K562 (cell line): ENCODE data around the gene FANCI. TPM values are rescaled to one million over a fixed set of nuclear protein-coding genes. Genes with fewer than 3 reads are reported as not detected.
A peak's percentile ranks its signal among the peaks of the same experiment; 100 is the strongest.

Experiments
- BCOR ChIP-seq: fragments of 450-650 bp; IDR thresholded peaks from 2 replicates; pipeline ENCODE4 v1.6.1; 2016
- CC2D1A ChIP-seq: fragments of 450-650 bp; IDR thresholded peaks from 2 replicates; pipeline ENCODE4 v1.6.1; 2017; ENCODE audit warnings: mild to moderate bottlenecking
- E2F6 ChIP-seq, 2 experiments: IDR thresholded peaks; 2 replicates each; pipeline ENCODE4 v1.6.1; 2011; ENCODE audit warnings: borderline replicate concordance in 1 of 2, control low read depth in 1 of 2, low read depth in 1 of 2, low read length in 1 of 2, mild to moderate bottlenecking in 1 of 2, mixed read lengths in 1 of 2, moderate library complexity in 1 of 2; ENCODE audit not compliant: insufficient read depth in 1 of 2, insufficient read length in 1 of 2, poor library complexity in 1 of 2, severe bottlenecking in 1 of 2; ENCODE audit errors: extremely low read depth in 1 of 2
- HCFC1 ChIP-seq: IDR thresholded peaks from 2 replicates; pipeline ENCODE4 v1.6.1; 2012; ENCODE audit warnings: low read depth, low read length, improper control_type of control experiment
- HINFP ChIP-seq: fragments of 450-650 bp; conservative IDR thresholded peaks from 2 replicates; pipeline ENCODE4 v1.6.1; 2016; ENCODE audit warnings: missing genetic modification characterization, low read depth, mild to moderate bottlenecking, control low read depth, missing compliant biosample characterization
- MAZ ChIP-seq, 2 experiments: fragments of 450-650 bp in 1 of 2; sonication (generic) in 1 of 2; formaldehyde crosslinking; IDR thresholded peaks in 1 of 2; conservative IDR thresholded peaks in 1 of 2; 2 replicates each; pipeline versions ENCODE4 v1.4.0 to v1.5.0; 2020; ENCODE audit warnings: mild to moderate bottlenecking in 1 of 2, missing genetic modification reagents in 1 of 2
- MTA1 ChIP-seq: fragments of 450-650 bp; IDR thresholded peaks from 2 replicates; pipeline ENCODE4 v1.6.1; 2017; ENCODE audit warnings: borderline replicate concordance
- NFIC ChIP-seq: fragments of 450-650 bp; IDR thresholded peaks from 2 replicates; pipeline ENCODE4 v1.6.1; 2017; ENCODE audit warnings: mild to moderate bottlenecking, inconsistent platforms
- PCBP1 ChIP-seq: fragments of 200-400 bp; formaldehyde crosslinking; IDR thresholded peaks from 2 replicates; pipeline ENCODE4 v1.6.1; 2018; ENCODE audit warnings: mild to moderate bottlenecking, low read depth, low read length; ENCODE audit not compliant: poor library complexity, severe bottlenecking
- PKNOX1 ChIP-seq: fragments of 450-650 bp; IDR thresholded peaks from 2 replicates; pipeline ENCODE4 v1.6.1; 2016
- SMC3 ChIP-seq: conservative IDR thresholded peaks from 2 replicates; pipeline ENCODE4 v1.6.1; 2011; ENCODE audit warnings: low read depth, low read length, improper control_type of control experiment; ENCODE audit not compliant: insufficient read depth
- STAG1 ChIP-seq: sonication (generic); formaldehyde crosslinking; IDR thresholded peaks from 2 replicates; pipeline ENCODE4 v1.5.0; 2020; ENCODE audit warnings: missing genetic modification reagents, borderline replicate concordance
- XRCC5 ChIP-seq: fragments of 200-400 bp; formaldehyde crosslinking; IDR thresholded peaks from 2 replicates; pipeline ENCODE4 v1.6.1; 2017; ENCODE audit warnings: low read depth, mild to moderate bottlenecking, low read length
- YY1 ChIP-seq, 3 experiments: IDR thresholded peaks; 2 replicates each; pipeline ENCODE4 v1.6.1; 2011; ENCODE audit warnings: low read length in 2 of 3, mild to moderate bottlenecking in 2 of 3, moderate library complexity in 2 of 3, borderline replicate concordance in 1 of 3, control low read depth in 1 of 3, low read depth in 1 of 3; ENCODE audit not compliant: insufficient read depth in 3 of 3, insufficient replicate concordance in 2 of 3, control insufficient read depth in 1 of 3, insufficient read length in 1 of 3; ENCODE audit errors: extremely low read depth in 1 of 3
- ZNF121 ChIP-seq: sonication (generic); formaldehyde crosslinking; conservative IDR thresholded peaks from 2 replicates; pipeline ENCODE4 v1.8.0; 2022; ENCODE audit warnings: missing genetic modification reagents
- ZNF274 ChIP-seq: IDR thresholded peaks from 2 replicates; pipeline ENCODE4 v1.6.1; 2011; ENCODE audit warnings: low read depth, mild to moderate bottlenecking, low read length, moderate library complexity, borderline replicate concordance
- ZNF324 ChIP-seq: fragments of 250-450 bp; sonication (Bioruptor Pico); IDR thresholded peaks from 2 replicates; pipeline ENCODE4 v1.4.0; 2020; ENCODE audit warnings: mild to moderate bottlenecking
- ZNF431 ChIP-seq: sonication (generic); formaldehyde crosslinking; IDR thresholded peaks from 2 replicates; pipeline ENCODE4 v1.8.0; 2022; ENCODE audit warnings: mild to moderate bottlenecking, missing genetic modification reagents
- polyA plus RNA-seq, 8 experiments: library from polyadenylated mRNA; depleted of rRNA in 4 of 8; stranded (reverse) in 5 of 8; unstranded in 3 of 8; fragments of >200 nt; fragmentation: Nextera tagmentation in 2 of 8; fragmentation: Illumina TruSeq in 1 of 8; extraction: Ambion mirVana in 2 of 8; extraction: Trizol in 1 of 8; gene quantifications; 2 replicates each; pipeline versions ENCODE4 v1.2.1 to v1.2.3, GENCODE V29; 2011 to 2014; ENCODE audit warnings: inconsistent platforms in 1 of 8, missing spikeins in 1 of 8
- total RNA-seq, 7 experiments: library from RNA; depleted of rRNA in 6 of 7; stranded (reverse); fragments of >200 nt in 6 of 7; fragmentation: Illumina TruSeq in 2 of 7; extraction: Trizol in 2 of 7; gene quantifications; 2 replicates each; pipeline versions ENCODE4 v1.2.1 to v1.2.3, GENCODE V29; 2011 to 2021; ENCODE audit warnings: low replicate concordance in 1 of 7
- TF ChIP-seq, protein P1 (sequence below): sonication (generic); formaldehyde crosslinking; IDR thresholded peaks from 2 replicates; pipeline ENCODE4 v1.8.1; 2022; ENCODE audit warnings: missing genetic modification reagents
- TF ChIP-seq, protein P2 (sequence below): fragments of 200-800 bp; sonication (Bioruptor generic); IDR thresholded peaks from 2 replicates; pipeline ENCODE4 v1.6.1; 2017; ENCODE audit warnings: missing genetic modification characterization, missing compliant biosample characterization

Gene FANCI
- total and polyA plus RNA-seq, 9 of the 15 experiments (the other 6 are each of a cell fraction or from before 2014, with no cell fraction given), result 72.1 to 165 (median 131) TPM

- TF ChIP-seq HINFP (tag), result no peak
- no peak for TF ChIP-seq ZNF324 (CRISPR knock-in tag)
- peak; percentile 73 to 84; a peak in 3 of 4 replicates for TF ChIP-seq MAZ (CRISPR knock-in tag; conservative IDR thresholded peaks at IDR 0.05 in 1 of 2, IDR thresholded peaks at IDR 0.05 in 1 of 2)
- TF ChIP-seq, protein P1, sequence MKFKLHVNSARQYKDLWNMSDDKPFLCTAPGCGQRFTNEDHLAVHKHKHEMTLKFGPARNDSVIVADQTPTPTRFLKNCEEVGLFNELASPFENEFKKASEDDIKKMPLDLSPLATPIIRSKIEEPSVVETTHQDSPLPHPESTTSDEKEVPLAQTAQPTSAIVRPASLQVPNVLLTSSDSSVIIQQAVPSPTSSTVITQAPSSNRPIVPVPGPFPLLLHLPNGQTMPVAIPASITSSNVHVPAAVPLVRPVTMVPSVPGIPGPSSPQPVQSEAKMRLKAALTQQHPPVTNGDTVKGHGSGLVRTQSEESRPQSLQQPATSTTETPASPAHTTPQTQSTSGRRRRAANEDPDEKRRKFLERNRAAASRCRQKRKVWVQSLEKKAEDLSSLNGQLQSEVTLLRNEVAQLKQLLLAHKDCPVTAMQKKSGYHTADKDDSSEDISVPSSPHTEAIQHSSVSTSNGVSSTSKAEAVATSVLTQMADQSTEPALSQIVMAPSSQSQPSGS, result no peak
- peak; percentile 78 for TF ChIP-seq SMC3
- TF ChIP-seq YY1 (IDR thresholded peaks at IDR 0.05; ENCODE audit: borderline replicate concordance in 1 of 3, control insufficient read depth in 1 of 3, extremely low read depth in 1 of 3, insufficient read depth in 3 of 3, insufficient read length in 1 of 3, insufficient replicate concordance in 2 of 3, low read depth in 1 of 3, low read length in 2 of 3), result peak in 1 of 3 experiments; percentile 20
- TF ChIP-seq ZNF274, result no peak
- no peak for TF ChIP-seq NFIC
- TF ChIP-seq, protein P2, sequence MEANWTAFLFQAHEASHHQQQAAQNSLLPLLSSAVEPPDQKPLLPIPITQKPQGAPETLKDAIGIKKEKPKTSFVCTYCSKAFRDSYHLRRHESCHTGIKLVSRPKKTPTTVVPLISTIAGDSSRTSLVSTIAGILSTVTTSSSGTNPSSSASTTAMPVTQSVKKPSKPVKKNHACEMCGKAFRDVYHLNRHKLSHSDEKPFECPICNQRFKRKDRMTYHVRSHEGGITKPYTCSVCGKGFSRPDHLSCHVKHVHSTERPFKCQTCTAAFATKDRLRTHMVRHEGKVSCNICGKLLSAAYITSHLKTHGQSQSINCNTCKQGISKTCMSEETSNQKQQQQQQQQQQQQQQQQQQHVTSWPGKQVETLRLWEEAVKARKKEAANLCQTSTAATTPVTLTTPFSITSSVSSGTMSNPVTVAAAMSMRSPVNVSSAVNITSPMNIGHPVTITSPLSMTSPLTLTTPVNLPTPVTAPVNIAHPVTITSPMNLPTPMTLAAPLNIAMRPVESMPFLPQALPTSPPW (CRISPR knock-in tag), result peak; percentile 21; the same call in 1 of the 2 replicates
- peak; percentile 69 to 88 for TF ChIP-seq E2F6 (IDR thresholded peaks at IDR 0.05; ENCODE audit: borderline replicate concordance in 1 of 2, extremely low read depth in 1 of 2, insufficient read depth in 1 of 2, insufficient read length in 1 of 2, low read depth in 1 of 2, low read length in 1 of 2, poor library complexity in 1 of 2, severe bottlenecking in 1 of 2)
- TF ChIP-seq ZNF121 (CRISPR knock-in tag), result no peak
- no peak for TF ChIP-seq ZNF431 (CRISPR knock-in tag)
- peak; percentile 33; the same call in 1 of the 2 replicates for TF ChIP-seq BCOR
- TF ChIP-seq STAG1 (CRISPR knock-in tag), result peak; percentile 88; the same call in 1 of the 2 replicates
- TF ChIP-seq XRCC5, result no peak
- TF ChIP-seq PCBP1, result no peak
- no peak for TF ChIP-seq MTA1
- TF ChIP-seq CC2D1A, result peak; percentile 74; the same call in 1 of the 2 replicates
- TF ChIP-seq PKNOX1, result no peak
- TF ChIP-seq HCFC1, result no peak; the same call in 1 of the 2 replicates
Observed at GRCh38 chr15:89358755-89359439, 115.1 kb downstream of the FANCI start (continued).
